DND-41 (cell line): ENCODE measurements around the gene HLF.

Experiments used
- ATAC-seq: fragments of 200-7000 bp; cut with Tn5 transposase; 3 replicates; pipeline ENCODE4 v1.9.1; 2021; ENCODE audit warnings: low read depth; ENCODE audit not compliant: insufficient read depth
- DNase-seq: peaks from one replicate; pipeline ENCODE4 v3.0.0-alpha.2; 2020
- H2AFZ ChIP-seq: 2 replicates; pipeline ENCODE4 v1.6.0; 2012; ENCODE audit warnings: low read depth, low read length
- H3K27ac ChIP-seq: 2 replicates; pipeline ENCODE4 v1.5.1; 2012; ENCODE audit warnings: low read length, inconsistent platforms
- H3K27me3 ChIP-seq: fragments of 200-600 bp; sonication (generic); 2 replicates; pipeline ENCODE4 v1.6.0; 2012; ENCODE audit warnings: low read length, mild to moderate bottlenecking, inconsistent platforms; ENCODE audit not compliant: insufficient read depth, poor library complexity
- H3K36me3 ChIP-seq: 2 replicates; pipeline ENCODE4 v1.5.1; 2012; ENCODE audit warnings: low read length, inconsistent platforms; ENCODE audit not compliant: insufficient read depth
- H3K4me1 ChIP-seq: 2 replicates; pipeline ENCODE4 v1.5.1; 2012; ENCODE audit warnings: mild to moderate bottlenecking, low read length; ENCODE audit not compliant: insufficient read depth
- H3K4me2 ChIP-seq: 2 replicates; pipeline ENCODE4 v1.6.0; 2012; ENCODE audit warnings: mild to moderate bottlenecking, moderate library complexity, low read length, inconsistent platforms; ENCODE audit not compliant: insufficient read depth
- H3K4me3 ChIP-seq, 2 experiments: fragments of 200-600 bp in 1 of 2; shearing (Covaris generic) in 1 of 2; 2 replicates each; pipeline ENCODE4 v1.5.1; 2012 to 2016; ENCODE audit warnings: inconsistent platforms in 2 of 2, low read length in 2 of 2, mild to moderate bottlenecking in 2 of 2, low read depth in 1 of 2, moderate library complexity in 1 of 2
- H3K79me2 ChIP-seq: 2 replicates; pipeline ENCODE4 v1.6.0; 2012; ENCODE audit warnings: low read length, inconsistent platforms; ENCODE audit not compliant: insufficient read depth
- H3K9ac ChIP-seq: 2 replicates; pipeline ENCODE4 v1.6.0; 2012; ENCODE audit warnings: low read depth, mild to moderate bottlenecking, inconsistent platforms, low read length, moderate library complexity
- H3K9me3 ChIP-seq: 2 replicates; pipeline ENCODE4 v1.5.1; 2012; ENCODE audit warnings: low read length, moderate library complexity, mild to moderate bottlenecking, inconsistent platforms; ENCODE audit not compliant: insufficient read depth, severe bottlenecking
- H4K20me1 ChIP-seq: 2 replicates; pipeline ENCODE4 v1.6.0; 2012; ENCODE audit warnings: low read length; ENCODE audit not compliant: insufficient read depth
- EZH2 ChIP-seq: IDR thresholded peaks from 3 replicates; pipeline ENCODE4 v1.6.1; 2012; ENCODE audit warnings: borderline replicate concordance, low read depth, mild to moderate bottlenecking, moderate library complexity, low read length, inconsistent platforms; ENCODE audit not compliant: severe bottlenecking
- TF ChIP-seq, protein P1 (sequence below): IDR thresholded peaks from 2 replicates; pipeline ENCODE4 v1.5.1; 2012; ENCODE audit warnings: borderline replicate concordance, low read length, moderate library complexity, mild to moderate bottlenecking; ENCODE audit not compliant: poor library complexity, severe bottlenecking; ENCODE audit errors: extremely low read depth

Gene HLF

DNA sequence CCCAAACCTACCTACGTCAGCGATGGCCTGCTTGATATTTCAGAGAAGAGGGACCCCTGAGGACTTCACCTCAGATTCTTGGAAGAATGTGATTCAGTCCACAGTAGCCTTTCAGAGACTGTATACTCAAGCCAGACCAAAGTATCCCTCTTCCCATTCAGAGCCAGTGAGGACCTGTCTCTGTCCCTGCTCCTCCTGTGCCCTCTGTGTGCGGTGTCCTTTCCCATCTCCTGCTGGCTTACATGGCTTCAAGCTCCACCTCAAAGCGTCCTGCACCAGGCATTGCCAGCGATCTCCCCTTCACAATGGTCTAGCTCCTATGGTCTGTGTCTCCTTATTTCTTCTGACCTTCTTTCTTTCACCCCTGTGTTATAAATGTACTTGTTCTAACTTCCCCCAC lies 39.5 kb upstream of the HLF start:
- DNase-seq (no peak), ATAC-seq (no peak)
- H4K20me1 ChIP-seq, result no peaks in the 10 kb centered on the region
- no peaks in the 10 kb centered on the region for H3K36me3 ChIP-seq
- TF ChIP-seq, protein P1, sequence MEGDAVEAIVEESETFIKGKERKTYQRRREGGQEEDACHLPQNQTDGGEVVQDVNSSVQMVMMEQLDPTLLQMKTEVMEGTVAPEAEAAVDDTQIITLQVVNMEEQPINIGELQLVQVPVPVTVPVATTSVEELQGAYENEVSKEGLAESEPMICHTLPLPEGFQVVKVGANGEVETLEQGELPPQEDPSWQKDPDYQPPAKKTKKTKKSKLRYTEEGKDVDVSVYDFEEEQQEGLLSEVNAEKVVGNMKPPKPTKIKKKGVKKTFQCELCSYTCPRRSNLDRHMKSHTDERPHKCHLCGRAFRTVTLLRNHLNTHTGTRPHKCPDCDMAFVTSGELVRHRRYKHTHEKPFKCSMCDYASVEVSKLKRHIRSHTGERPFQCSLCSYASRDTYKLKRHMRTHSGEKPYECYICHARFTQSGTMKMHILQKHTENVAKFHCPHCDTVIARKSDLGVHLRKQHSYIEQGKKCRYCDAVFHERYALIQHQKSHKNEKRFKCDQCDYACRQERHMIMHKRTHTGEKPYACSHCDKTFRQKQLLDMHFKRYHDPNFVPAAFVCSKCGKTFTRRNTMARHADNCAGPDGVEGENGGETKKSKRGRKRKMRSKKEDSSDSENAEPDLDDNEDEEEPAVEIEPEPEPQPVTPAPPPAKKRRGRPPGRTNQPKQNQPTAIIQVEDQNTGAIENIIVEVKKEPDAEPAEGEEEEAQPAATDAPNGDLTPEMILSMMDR, result no peak
- no peak for TF ChIP-seq EZH2
- H3K27ac ChIP-seq, result no peak overlapping the region
- H3K4me3 ChIP-seq, result no peak overlapping the region
- H2AFZ ChIP-seq, result no peak overlapping the region
- H3K27me3 ChIP-seq, result no peaks in the 10 kb centered on the region
- H3K4me1 ChIP-seq, result no peaks in the 10 kb centered on the region
- H3K79me2 ChIP-seq, result no peaks in the 10 kb centered on the region
- H3K9ac ChIP-seq, result no peak overlapping the region
- no peak overlapping the region for H3K4me2 ChIP-seq
- no peaks in the 10 kb centered on the region for H3K9me3 ChIP-seq

DNA sequence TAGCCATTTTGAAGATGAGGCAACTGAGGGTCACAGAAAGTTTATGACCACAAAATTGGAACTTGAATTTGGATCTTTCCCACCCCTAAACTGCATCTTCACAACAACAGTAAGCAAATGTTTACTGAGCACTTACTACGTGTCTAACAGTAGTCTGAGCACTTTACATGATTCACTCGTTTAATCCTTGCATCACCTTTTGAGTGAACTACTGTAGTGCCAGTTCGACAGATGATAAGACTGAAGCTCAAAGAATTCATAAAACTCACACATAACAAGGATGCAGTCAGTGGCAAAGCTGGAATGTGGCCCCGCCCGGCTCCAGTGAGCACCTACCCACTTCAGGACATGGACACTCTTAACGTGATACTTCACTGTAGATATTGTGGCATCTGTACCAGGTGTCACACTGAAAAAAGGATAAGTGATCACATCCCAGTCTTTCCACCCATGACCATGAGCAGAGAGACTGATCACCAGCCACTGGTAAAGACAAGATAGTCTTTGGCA lies 36.0 kb upstream of the HLF start:
- Histone ChIP-seq H3K36me3 (no peaks in the 10 kb centered on the region), H3K9ac (no peak overlapping the region), H3K4me2 (no peak overlapping the region), H3K79me2 (no peaks in the 10 kb centered on the region), H3K4me3 (no peak overlapping the region), H2AFZ (no peak overlapping the region), H3K4me1 (no peaks in the 10 kb centered on the region), H3K27ac (no peak overlapping the region), H4K20me1 (no peaks in the 10 kb centered on the region), H3K27me3 (no peaks in the 10 kb centered on the region), H3K9me3 (no peaks in the 10 kb centered on the region)
- DNase-seq, result no peak
- TF ChIP-seq, protein P1, result no peak
- no peak for TF ChIP-seq EZH2
- ATAC-seq, result no peak

DNA sequence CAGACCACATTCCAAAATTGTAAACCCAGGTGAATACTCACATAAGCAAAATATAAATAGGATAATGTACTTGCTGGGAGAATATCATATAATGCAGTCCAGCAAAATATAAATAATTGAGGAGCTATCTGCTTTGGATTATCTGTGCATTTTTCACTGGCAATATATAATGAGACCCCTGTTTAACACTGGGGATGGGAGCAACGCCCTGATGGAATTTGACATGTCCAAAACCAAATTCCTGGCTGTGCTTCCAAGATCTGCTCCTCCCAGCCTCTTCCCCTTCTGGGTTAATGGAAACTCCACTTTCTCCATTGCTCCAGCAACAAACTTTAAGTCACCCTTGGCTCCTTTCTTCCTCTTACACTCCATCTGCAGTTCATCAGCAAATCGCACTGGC lies 35.5 kb upstream of the HLF start:
- Histone ChIP-seq H3K9me3 (no peaks in the 10 kb centered on the region), H3K79me2 (no peaks in the 10 kb centered on the region), H3K36me3 (no peaks in the 10 kb centered on the region), H3K4me2 (no peak overlapping the region), H3K27me3 (no peaks in the 10 kb centered on the region), H4K20me1 (no peaks in the 10 kb centered on the region), H3K9ac (no peak overlapping the region), H3K4me1 (no peaks in the 10 kb centered on the region), H2AFZ (no peak overlapping the region), H3K27ac (no peak overlapping the region), H3K4me3 (no peak overlapping the region)
- DNase-seq (no peak), ATAC-seq (no peak)
- TF ChIP-seq EZH2, result no peak
- TF ChIP-seq, protein P1, result no peak

DNA sequence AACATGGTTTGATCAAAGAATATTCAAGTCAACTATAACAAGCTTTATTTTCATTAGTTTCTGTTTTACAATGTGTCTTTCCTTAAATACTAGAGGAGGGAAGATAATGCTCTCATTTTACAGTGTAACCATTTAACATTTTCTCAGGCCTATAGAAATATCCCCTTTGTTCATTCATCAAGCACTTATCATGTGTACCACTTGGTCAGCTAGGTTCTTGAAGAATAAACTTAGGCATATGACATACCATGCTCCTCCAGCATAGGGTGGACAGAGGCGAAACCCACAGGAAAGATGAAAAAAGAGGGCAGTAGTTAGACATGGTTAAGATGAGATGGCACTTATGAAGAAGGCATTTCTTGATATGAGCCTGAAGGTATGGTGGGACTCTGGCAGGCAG lies 34.0 kb upstream of the HLF start:
- Histone ChIP-seq H3K9me3 (no peaks in the 10 kb centered on the region), H3K27me3 (no peaks in the 10 kb centered on the region), H3K9ac (no peak overlapping the region), H3K36me3 (no peaks in the 10 kb centered on the region), H4K20me1 (no peaks in the 10 kb centered on the region), H2AFZ (no peak overlapping the region), H3K79me2 (no peaks in the 10 kb centered on the region), H3K27ac (no peak overlapping the region), H3K4me2 (no peak overlapping the region), H3K4me1 (no peaks in the 10 kb centered on the region), H3K4me3 (no peak overlapping the region)
- no peak for TF ChIP-seq EZH2
- TF ChIP-seq, protein P1, result no peak
- DNase-seq (no peak), ATAC-seq (no peak)
